Measurements from ENCODE around the gene ICAM2.
A peak's percentile ranks its signal among the peaks of the same experiment; 100 is the strongest.
"Not testable (repeated sequence)": the region's sequence is repeated elsewhere in the genome, so short reads cannot be mapped to it uniquely, and the experiment has no call there.

The ICAM2 gene

DNA sequence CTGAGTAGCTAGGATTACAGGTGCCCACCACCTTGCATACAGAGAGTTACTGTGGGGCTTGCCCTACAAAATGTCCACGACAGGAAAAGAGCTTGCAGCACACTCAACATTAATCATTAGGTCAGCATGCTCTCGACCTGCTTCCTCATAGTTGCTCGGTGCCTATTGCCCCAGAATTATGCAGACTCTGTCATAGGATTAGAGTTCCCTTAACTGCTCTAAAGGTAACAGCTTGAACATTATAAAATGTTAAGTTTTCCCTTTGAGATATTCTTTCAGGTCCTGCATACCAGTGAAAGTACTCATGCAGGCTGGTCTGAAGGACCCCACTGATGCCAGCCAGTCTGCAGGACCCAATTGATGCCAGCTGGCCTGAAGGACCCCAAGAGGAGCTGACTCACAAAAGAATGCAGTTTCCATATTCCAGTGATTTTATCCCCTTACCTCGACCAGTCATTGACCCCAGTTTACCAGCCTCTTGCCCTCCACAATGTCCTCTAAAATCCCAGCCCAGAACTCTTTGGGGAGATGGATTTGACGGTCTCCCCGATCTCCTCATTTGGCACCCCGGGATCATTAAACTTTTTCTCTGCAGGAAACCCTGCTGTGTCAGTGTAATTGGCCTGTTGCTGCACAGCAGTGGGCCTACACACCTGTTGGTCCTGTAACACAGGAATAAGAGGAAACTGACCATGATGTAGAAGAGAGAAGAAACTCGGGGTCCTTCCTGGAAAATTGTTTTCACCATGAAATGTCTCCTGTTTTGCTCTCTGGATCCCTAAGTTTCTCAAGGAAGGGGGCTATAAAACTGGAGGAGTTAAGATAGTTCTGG is 10.6 kb downstream of the ICAM2 start:
- no peak for DNase-seq (ENCODE audit: low read depth)

DNA sequence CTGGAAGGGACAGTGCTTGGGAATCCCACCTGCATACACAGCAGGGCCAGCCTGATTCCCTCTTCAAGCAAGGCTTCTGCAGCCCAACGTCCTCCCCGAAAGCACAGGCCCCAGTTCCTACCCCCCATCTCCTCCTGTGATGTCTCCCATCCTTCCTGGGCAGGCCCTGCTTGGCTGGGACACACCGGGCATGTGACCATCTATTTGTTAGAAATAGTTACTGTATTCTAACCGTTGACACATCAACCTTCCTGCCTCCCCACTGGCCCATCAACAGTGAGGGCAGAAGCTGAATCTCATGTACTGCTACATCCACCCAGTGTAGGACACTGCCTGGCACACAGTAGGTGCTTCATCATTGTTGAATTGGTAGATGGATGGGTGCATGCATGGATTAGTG is 11.6 kb downstream of the ICAM2 start:
- DNase-seq (ENCODE audit: low read depth) = no peak

DNA sequence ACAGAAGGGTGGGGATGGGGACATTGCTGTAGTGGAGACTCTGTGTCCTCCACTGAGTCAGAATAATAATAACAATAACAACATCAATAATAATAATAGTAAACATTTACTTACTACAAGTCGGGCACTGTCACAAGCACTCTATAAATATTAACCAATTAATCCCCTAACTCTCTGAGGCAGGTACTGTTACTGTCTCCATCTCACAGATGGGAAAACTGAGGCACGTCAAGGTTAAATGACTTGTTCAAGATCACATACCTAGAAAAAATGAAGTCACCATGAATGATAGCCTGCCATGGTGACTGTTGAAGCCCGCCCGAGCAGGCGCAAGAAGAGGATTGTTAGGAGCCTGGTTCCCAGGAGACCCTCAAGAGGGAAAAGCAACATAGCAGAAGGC is 12.1 kb downstream of the ICAM2 start:
- DNase-seq (ENCODE audit: low read depth) = no peak

DNA sequence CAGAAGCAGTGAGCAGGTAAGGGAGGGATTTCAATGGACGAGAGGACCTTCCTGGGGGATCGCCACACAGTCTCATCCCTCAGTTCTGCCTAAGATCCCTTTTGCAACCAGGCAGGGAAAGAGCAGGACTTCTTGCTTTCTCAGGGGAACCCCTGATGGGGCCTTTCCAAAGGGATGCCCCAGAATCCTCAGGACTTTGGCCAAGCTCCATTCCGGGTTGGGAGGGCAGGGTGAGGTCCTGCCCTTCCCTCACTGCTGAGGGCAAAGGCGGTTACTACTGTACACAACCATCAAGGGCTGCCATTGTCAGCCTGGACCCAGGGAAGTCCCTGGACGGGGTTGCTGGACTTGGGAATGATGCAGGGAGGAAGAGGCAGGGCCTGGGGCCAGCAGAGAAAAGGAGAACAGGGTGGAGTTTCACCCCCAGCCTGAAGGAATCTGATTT is 12.6 kb downstream of the ICAM2 start:
- DNase-seq (ENCODE audit: low read depth) = no peak

DNA sequence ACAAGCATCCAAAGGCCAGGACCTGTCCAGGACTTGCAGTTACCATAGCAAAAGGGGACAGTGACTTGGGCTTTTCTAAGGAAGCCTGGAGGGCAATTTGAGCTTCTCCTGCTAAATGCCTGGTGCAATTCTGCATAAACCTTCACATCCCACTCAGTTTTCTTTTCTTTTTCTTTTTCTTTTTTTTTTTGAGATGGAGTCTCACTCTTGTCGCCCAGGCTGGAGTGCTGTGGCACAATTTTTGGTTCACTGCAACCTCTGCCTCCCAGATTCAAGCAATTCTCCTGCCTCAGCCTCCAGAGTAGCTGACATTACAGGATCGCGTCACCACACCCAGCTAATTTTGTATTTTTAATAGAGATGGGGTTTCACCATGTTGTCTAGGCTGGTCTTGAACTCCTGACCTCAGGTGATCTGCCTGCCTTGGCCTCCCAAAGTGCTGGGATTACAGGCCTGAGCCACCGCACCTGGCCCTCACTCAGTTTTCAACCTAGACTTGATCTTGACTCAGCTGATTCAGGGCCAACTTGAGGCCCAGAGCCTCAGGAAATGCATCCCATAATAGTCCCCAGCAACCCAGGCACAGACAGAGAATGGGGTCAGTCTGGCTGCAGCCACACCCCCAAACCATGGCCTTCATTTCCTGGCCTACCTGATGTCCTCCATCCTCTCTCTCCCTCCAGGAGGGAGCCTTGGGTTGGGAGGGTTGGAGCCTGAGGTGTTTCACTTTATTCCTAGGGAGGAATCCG is 13.2 kb downstream of the ICAM2 start:
- not testable (repeated sequence) for DNase-seq (ENCODE audit: low read depth)

DNA sequence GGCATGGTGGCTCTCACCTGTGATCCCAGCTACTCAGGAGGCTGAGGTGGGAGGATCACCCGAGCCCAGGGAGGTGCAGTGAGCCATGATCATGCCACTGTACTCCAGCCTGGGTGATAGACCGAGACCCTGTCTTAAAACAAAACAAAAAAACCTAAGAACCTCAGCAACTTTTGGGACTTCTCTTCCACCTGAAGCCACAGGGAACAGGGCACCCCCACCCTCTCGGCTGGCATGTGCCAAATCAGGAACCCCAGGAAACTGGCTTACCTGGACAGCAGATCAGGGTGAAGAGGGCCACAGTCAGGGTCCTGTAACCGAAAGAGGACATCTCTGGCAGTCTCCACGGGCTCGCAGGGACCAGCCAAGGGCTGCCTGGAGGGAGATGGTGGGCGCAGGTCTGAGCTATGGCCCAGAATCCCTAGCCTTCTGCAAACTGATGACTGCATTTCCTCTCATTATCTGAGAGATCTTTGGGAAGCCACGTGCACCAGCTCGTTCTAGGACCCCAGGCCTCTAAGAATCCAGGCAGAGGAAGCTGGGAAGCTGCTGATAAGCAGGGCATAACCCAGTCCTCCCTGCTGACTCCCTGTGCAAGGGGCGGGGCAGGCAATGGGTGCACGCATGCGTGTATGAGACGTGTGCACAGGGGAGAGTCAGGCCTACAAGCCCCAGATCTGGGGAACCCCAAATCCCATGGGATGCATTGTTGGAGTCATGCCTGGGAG is 13.9 kb downstream of the ICAM2 start:
- DNase-seq (ENCODE audit: low read depth) = no peak

DNA sequence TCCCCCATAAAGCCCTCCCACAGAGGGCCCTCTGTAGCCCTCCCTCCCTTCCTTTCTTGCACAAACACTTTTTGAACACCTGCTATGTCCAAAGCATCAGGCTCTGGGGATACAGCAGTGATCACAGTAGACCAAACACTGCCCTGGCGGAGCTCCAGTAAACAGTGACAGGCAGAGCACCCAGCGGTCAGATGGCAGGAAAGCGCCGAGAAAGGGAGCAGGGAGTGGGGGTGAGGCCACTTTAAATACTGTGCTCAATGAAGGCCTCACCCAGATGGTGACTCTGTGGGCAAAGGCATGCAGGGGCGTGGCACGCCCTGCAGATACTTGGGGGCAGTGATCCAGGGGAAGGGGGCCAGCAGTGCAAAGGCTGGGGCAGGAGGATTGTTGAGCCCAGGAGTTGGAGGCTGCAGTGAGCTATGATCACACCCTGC is 14.7 kb downstream of the ICAM2 start:
- no peak for DNase-seq (ENCODE audit: low read depth)

DNA sequence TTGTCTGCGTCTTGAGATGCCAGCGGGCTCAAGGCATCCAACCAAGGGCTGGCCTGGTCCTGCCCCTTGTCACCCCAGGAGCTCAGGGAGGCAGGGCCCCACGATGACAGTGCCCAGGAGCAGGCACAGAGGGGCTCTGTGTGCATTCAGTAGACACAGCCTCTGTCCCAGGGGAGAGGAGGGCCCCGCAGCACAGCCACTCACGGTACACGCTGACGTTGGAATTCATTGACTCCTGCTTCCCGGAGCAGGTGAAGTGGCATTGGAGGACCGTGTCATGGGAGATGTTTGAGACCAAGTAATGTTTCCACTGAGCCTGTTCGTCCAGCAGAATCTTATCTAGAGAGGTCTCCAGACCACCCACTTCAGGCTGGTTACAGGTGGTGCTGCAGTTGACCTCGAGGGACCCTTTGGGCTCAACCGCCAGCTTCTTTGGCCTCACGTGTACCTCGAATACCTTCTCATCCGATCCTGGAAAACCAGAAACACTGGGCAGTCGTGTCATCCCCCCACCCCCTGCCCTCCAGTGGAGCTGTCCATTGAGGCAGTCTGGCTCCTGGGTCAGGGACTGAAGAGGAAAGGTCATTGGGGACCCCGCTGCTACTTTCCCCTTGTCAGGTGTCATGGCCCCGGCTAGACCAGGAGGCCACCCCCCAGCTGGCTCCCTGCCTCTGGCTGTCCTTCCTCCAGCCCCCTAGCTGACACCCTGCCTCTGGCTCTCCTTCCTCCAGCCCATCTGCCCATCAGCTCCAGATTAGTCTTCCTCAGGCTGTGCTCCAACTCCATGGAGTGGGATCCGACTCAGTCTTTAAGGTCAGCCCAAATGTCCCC is 15.3 kb downstream of the ICAM2 start:
- no peak for DNase-seq (ENCODE audit: low read depth)

DNA sequence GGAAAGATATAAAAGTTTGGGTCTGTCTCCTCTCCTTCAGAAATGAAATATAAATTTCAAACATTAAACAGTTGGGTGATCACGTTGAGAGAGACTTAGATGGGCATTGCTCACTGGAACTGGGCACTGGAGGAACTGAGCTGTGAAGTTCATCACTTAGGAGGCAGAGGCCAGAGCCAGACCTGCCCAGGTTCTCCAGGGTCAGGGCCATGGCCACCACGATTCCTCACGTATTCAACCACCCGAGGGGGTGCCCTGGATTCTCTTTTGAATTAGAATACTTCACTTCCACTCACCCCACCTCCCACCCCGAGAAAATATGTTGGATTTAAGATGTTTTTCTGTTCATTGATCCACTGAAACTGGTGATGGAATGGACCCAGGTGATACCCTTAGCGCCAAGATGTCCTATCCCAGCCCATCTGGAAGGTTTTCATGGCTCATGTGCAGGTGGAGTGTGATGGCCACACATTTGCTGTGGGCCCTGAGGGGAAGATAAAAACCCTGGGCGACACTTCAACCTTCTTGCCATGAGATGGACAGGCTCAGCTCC is 16.1 kb downstream of the ICAM2 start:
- DNase-seq (ENCODE audit: low read depth) = no peak

DNA sequence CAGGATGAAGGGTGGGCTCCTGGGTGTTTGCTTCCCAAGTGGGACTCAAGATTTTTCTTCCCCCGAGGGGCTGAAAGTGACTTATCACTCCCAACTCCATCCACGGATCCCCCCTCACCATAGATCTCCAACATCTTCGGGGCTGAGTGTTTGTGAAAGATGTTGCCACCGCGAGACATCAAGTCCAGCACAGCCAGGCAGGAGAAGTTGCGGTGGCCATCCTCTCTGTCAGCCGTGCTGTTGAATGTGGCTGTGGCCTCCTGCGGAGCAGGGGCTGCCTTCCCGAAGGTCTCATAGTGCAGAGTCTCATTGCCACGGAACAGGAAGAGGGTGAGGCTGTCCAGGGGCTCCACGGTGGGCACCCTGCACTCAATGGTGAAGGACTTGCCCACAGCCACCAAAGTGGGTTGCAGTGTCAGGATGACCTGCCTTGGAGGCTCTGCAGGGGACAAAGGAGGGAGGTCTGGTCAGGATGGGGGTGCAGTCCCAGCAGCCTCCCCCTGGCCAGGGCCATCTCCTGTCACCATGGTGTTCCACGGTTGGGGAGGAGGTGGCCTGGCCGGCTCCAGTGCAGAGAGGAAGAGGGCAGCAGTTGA is 16.8 kb downstream of the ICAM2 start:
- DNase-seq (ENCODE audit: low read depth) = no peak

DNA sequence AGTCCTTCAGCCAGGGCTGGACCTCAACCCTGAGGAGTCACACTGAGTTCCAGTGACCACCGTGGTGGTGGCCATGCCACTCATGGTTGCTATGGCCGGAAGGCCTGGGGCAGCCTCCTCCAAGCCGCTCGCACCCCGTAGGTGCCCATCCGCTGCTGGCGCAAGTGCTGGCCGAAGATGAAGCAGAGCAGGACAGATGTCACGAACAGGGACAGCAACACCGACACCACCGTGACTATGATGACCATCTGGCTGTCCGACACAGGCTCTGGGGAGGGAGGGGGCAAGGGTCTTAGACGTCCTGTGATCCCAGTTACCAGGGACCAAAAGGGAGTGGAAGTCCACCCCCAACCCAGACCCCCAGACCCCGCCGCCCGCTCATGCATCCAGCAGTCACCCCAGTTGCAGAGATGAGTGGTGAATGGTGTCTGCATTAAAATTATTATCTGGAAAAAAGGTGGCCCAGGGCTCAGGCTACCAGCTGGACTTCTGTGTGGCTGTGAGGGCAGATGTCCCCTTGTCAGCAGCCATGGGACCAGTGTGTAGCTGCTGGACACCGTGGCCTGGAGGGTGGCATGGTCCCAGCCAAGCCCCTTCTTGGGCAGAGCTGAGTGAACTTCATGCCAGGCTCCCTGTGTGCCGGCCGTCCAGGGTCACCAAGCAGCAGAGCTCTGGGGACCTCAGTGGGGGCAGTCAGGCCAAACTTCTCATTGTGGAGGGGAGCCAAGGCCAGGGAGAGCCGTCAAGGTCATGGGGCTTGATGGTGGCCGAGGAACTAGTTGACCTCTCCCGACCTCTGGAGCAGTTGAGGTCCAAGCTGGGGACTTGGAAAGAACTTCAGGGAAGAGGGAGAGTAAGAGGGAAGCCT is 17.5 kb downstream of the ICAM2 start:
- no peak for DNase-seq (ENCODE audit: low read depth)

DNA sequence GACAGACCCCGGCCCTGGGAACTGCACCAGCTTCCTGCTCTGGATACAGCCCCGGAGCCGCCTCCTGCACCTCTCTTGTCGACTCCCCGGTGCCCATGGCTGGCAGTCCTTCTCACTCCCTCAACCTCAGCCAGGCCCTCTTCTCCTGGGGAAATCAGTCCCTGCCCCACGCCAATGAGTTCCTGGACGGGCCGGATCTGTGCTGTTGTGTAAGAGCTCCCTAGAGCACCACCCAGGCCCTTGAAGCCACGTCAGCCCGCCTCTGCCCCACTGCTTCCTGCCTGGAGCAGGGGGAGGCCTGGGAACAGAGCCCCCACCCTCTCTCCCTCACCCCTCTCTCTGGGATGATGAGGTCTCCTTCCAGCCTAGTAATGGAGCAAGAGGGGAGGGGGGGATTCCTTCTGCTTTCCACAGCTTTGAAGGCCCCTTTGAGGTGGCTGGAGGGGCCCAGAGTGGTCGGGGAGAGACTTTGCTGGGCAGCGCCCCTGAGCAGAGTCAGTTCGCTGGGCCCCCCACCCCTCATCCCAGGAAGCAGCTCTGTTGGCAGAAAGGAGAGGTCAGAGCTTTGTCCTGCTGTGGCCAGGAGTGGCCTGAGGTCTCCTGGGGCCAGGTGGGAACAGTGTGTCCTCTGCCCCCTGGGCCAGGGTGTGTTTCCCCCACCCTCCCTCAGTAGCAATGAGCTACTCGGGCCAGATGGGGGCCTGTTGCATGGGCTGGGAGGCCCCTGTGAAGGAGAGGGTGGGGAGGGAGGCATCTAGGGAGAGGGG is 18.5 kb downstream of the ICAM2 start:
- DNase-seq (ENCODE audit: low read depth) = no peak

DNA sequence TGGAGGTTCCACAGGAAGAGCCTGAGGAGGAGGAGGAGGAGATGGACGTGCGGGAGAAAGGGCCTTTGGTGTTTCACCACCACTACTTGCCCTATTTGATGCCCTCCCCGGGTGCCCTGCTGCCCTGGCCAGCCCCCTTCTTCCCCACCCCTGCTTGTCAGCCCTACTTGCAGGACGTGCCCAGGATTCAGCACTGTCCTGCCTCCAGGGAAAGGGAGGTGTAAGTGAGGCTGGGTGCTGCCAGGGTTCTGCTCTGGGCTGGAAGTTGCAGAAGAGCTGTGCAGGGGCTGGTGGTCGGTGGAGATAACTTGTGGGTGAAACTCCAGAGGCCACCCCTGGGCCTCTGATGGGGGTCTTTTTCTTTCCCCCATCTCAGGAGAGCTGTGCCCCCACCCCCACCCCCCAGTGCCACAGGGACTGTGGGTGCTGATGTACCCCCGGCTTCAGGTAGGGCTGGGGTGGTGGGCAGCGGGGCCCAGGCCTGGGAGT is 19.3 kb downstream of the ICAM2 start:
- DNase-seq (ENCODE audit: low read depth) = no peak

DNA sequence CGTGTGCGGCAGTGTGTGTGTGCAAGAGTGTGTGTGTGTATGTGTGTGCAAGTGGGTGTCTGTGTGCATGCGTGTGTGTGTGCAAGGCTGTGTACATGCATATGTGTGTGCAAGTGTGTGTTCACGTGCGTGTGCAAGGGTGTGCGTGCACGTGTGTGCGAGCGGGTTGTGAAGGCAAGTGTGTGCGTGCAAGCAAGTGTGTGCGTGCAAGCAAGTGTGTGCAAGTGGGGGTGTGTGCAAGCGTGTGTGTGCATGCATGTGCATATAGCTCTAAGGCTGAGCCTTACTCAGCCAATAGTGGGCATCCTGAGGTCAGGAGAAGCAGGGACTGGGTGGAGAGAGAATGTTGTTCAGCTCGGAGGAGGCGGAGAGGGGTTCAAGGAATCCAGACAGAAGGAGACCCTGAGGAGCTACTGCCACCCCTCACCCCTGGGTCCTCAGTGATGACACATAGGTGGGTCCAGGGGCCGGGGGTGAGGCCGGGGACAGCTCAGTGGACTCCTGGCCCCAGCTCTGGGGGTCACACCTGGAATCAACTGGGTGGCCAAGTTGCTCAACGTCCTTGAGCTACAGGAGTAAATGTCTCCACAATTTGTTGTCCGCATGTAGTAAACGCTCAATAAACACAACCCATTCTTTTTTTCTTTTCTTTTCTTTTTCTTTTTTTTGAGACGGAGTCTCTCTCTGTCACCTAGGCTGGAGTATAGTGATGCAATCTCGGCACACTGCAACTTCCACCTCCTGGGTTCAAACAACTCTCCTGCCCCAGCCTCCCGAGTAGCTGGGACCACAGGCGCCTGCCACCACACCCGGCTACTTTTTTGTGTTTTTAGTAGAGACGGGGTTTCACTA is 20.5 kb downstream of the ICAM2 start:
- no peak for DNase-seq (ENCODE audit: low read depth)

DNA sequence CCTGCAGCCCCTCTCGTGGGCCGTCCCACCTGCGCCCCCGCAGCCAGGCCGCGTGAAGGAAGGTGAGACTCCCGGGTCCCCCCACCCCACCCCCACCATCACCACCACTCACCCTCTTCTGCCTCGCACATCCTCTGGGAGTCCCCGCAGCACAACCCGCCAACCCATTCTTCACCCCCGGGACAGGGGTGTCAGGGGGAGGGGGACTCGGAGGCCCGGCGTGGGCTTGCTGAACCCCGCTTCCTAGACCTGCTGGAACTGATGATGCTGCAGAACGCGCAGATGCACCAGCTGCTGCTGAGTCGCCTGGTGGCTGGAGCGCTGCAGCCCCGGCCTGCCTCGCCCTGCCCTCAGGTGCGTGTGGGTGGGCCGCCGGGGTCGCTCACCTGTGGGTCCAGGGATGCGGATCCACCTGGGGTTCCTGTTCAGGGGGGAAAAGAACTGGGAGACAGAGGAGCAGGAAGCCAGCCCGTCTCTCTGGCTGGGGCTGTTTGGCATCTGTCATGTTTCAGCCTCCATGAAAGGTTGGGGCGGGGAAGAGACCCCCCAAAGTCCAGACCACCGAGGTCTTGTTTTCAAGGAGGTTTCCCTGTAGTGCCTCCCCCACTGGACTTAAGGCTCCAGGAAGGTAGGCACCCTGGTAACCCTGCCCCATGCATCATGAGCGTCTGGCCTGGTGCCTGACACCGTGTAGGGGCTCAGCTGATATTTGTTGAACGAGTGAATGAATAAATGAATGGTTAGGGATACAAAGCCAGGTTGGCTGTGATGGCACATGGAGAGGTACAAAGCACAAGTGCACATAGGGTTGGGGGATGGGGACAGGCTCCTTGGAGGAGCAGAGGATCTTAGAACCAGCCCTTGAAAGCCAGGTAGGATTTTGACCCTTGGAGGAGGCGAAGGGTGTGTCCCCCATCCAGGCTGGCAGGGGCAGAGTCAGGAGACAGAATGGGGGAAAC is 21.4 kb downstream of the ICAM2 start:
- DNase-seq (ENCODE audit: low read depth) = no peak

DNA sequence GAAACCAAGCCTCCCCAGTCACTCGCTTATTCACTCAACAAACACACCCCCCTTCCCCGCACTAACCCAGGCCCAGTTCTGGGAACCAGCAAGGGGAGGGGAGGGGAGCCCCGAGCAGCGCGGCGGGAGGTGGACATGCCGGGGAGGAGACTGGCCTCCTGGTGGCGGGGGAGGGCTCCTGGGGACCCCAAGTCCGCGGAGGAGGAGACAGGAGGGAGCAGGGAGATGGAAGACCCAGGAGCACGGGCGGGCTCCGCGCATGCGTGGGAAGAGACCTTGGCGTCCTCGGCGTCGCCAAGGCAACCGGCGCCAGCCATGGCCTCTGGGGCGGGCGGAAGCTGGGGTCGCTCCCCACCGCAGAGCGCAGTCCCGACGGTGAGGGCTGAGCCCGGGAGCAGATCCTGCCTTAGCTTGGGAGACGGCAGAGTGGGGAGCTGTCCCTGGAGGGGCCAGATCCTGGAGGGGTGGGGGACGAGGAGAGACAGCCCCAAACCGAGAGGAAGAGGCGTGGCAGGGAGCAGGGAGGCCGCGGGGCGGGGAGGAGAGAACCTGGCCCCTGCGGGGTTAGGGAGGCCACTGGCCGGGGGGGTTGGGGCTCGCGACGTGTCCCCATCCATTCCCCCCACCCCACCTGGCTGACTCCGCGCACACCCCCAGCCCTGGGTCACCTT is 22.2 kb downstream of the ICAM2 start, which contains the start of gene PRR29:
Gene PRR29 (plus strand): TSS at position 302 of the 671 bp plus-strand sequence. CDS start 14 bp downstream, at position 316.
- DNase-seq (ENCODE audit: low read depth) = peak; percentile 56

Data from activated T-cell treated with anti-CD3 and anti-CD28 coated beads for 24 hours (primary cell).